Fibroblast of lung (primary cell): ENCODE measurements around the gene DTX4.

Source experiments
- EZH2 ChIP-seq: IDR thresholded peaks from 2 replicates; pipeline ENCODE4 v1.5.1; 2012; ENCODE audit warnings: low read length, control low read depth, mild to moderate bottlenecking; ENCODE audit errors: missing control alignments
- TF ChIP-seq, protein P1 (sequence below), 2 donors: IDR thresholded peaks in 1 of 2; conservative IDR thresholded peaks in 1 of 2; 1 replicate in 1 of 2; 2 replicates in 1 of 2; pipeline ENCODE4 v1.5.1; 2011 to 2012; ENCODE audit warnings: low read length in 2 of 2, control low read depth in 1 of 2, inconsistent platforms in 1 of 2, low read depth in 1 of 2, mild to moderate bottlenecking in 1 of 2

DNA sequence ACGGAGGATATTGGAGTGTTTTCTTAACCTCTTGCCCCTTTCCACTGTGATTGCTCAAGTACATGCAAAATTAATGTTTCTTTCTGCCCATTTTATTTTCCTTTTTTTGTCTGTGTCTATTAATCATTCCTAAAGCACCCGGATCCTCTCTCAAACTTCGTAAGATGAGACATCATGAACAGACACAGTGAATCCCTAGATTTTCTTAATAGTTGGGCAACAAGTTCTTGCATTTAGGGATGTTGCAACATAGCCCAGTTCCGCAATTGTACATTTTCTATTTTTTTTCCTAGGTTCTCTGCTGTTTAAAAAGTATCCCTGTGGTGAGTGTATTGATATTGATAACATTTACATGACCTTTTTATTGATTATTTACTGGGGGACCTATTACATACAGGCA is 26.4 kb upstream of the DTX4 start:
- TF ChIP-seq EZH2: no peak
- TF ChIP-seq, protein P1, sequence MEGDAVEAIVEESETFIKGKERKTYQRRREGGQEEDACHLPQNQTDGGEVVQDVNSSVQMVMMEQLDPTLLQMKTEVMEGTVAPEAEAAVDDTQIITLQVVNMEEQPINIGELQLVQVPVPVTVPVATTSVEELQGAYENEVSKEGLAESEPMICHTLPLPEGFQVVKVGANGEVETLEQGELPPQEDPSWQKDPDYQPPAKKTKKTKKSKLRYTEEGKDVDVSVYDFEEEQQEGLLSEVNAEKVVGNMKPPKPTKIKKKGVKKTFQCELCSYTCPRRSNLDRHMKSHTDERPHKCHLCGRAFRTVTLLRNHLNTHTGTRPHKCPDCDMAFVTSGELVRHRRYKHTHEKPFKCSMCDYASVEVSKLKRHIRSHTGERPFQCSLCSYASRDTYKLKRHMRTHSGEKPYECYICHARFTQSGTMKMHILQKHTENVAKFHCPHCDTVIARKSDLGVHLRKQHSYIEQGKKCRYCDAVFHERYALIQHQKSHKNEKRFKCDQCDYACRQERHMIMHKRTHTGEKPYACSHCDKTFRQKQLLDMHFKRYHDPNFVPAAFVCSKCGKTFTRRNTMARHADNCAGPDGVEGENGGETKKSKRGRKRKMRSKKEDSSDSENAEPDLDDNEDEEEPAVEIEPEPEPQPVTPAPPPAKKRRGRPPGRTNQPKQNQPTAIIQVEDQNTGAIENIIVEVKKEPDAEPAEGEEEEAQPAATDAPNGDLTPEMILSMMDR (conservative IDR thresholded peaks at IDR 0.05 in 1 of 2, IDR thresholded peaks at IDR 0.05 in 1 of 2; ENCODE audit: low read depth in 1 of 2, low read length in 2 of 2): no peak
